ENCODE measurements around the gene TCN1. TPM values are rescaled to one million over a fixed set of nuclear protein-coding genes. Genes with fewer than 3 reads are reported as not detected.

The TCN1 gene
- total RNA-seq, 1 donor from 2014 or later = not detected

- H2AFZ ChIP-seq (replicated peaks) = no peak overlapping the region
- Mint-ChIP-seq H3K9me3 (no peaks in the 10 kb centered on the region), H3K27me3 (ENCODE audit: insufficient read depth, low read depth) (peaks cover 4% of the 10 kb centered on the region), H3K4me3 (no peak overlapping the region), H3K36me3 (no peaks in the 10 kb centered on the region), H3K4me1 (no peaks in the 10 kb centered on the region), H3K27ac (no peak overlapping the region)
- H3K27ac ChIP-seq = no peak overlapping the region
- no peaks in the 10 kb centered on the region for H3K4me1 ChIP-seq
- no peak for TF ChIP-seq EZH2 (IDR thresholded peaks at IDR 0.05)
- TF ChIP-seq EZH2phosphoT487 (IDR thresholded peaks at IDR 0.05) = no peak
- no peak for TF ChIP-seq CTCF (IDR thresholded peaks at IDR 0.05)
- H3K36me3 ChIP-seq = no peaks in the 10 kb centered on the region
- no peak overlapping the region for H3K9ac ChIP-seq
- no peaks in the 10 kb centered on the region for H3K9me3 ChIP-seq (ENCODE audit: low read depth)
- no peaks in the 10 kb centered on the region for H4K20me1 ChIP-seq (ENCODE audit: low read depth)
- H3K4me2 ChIP-seq = no peak overlapping the region
- H3K4me3 ChIP-seq = no peak overlapping the region
- no peak for DNase-seq (ENCODE audit: low spot score)
- H3K27me3 ChIP-seq = no peaks in the 10 kb centered on the region
- no peaks in the 10 kb centered on the region for H3K79me2 ChIP-seq (ENCODE audit: low read depth)
- H3F3A ChIP-seq (ENCODE audit: low read depth) = no peaks in the 10 kb centered on the region
Observed at GRCh38 chr11:59877784-59878183, 11.5 kb upstream of the TCN1 start.

GRCh38 chr11:59877325-59877724 lies 11.0 kb upstream of the TCN1 start:
- TF ChIP-seq EZH2phosphoT487 (IDR thresholded peaks at IDR 0.05) = no peak
- no peak for TF ChIP-seq CTCF (IDR thresholded peaks at IDR 0.05)
- TF ChIP-seq EZH2 (IDR thresholded peaks at IDR 0.05) = no peak
- Histone ChIP-seq H3K4me1 (no peaks in the 10 kb centered on the region), H3K4me2 (no peak overlapping the region), H3K36me3 (no peaks in the 10 kb centered on the region), H3K79me2 (ENCODE audit: low read depth) (no peaks in the 10 kb centered on the region), H3F3A (ENCODE audit: low read depth) (no peaks in the 10 kb centered on the region), H4K20me1 (ENCODE audit: low read depth) (no peaks in the 10 kb centered on the region), H3K27me3 (no peaks in the 10 kb centered on the region), H3K9me3 (ENCODE audit: low read depth) (no peaks in the 10 kb centered on the region), H3K9ac (no peak overlapping the region), H3K4me3 (no peak overlapping the region), H3K27ac (no peak overlapping the region), H2AFZ (replicated peaks) (no peak overlapping the region)
- Mint-ChIP-seq H3K9me3 (no peaks in the 10 kb centered on the region), H3K36me3 (no peaks in the 10 kb centered on the region), H3K4me1 (no peaks in the 10 kb centered on the region), H3K27me3 (ENCODE audit: insufficient read depth, low read depth) (peaks cover 4% of the 10 kb centered on the region), H3K27ac (no peak overlapping the region), H3K4me3 (no peak overlapping the region)
- DNase-seq (ENCODE audit: low spot score) = no peak

- no peak overlapping the region for H2AFZ ChIP-seq (replicated peaks)
- no peaks in the 10 kb centered on the region for H3F3A ChIP-seq (ENCODE audit: low read depth)
- H3K27ac Mint-ChIP-seq = no peak overlapping the region
- no peak overlapping the region for H3K4me3 Mint-ChIP-seq
- no peaks in the 10 kb centered on the region for H3K4me1 Mint-ChIP-seq
- no peaks in the 10 kb centered on the region for H4K20me1 ChIP-seq (ENCODE audit: low read depth)
- TF ChIP-seq CTCF (IDR thresholded peaks at IDR 0.05) (no peak), EZH2phosphoT487 (IDR thresholded peaks at IDR 0.05) (no peak), EZH2 (IDR thresholded peaks at IDR 0.05) (no peak)
- H3K4me2 ChIP-seq = no peak overlapping the region
- H3K4me1 ChIP-seq = no peaks in the 10 kb centered on the region
- no peaks in the 10 kb centered on the region for H3K27me3 ChIP-seq
- H3K9ac ChIP-seq = no peak overlapping the region
- H3K79me2 ChIP-seq (ENCODE audit: low read depth) = no peaks in the 10 kb centered on the region
- H3K36me3 ChIP-seq = no peaks in the 10 kb centered on the region
- no peaks in the 10 kb centered on the region for H3K36me3 Mint-ChIP-seq
- H3K9me3 Mint-ChIP-seq = peaks cover 2% of the 10 kb centered on the region
- H3K9me3 ChIP-seq (ENCODE audit: low read depth) = no peaks in the 10 kb centered on the region
- no peak overlapping the region for H3K27ac ChIP-seq
- DNase-seq (ENCODE audit: low spot score) = no peak
- no peak overlapping the region for H3K4me3 ChIP-seq
- H3K27me3 Mint-ChIP-seq (ENCODE audit: insufficient read depth, low read depth) = peaks cover 4% of the 10 kb centered on the region
Observed at GRCh38 chr11:59875856-59876519, 9.7 kb upstream of the TCN1 start.
